Chondrocyte (in vitro differentiated cells): ENCODE results near the gene C4orf46. TPM values are rescaled to one million over a fixed set of nuclear protein-coding genes. Genes with fewer than 3 reads are reported as not detected.
A peak's percentile ranks its signal among the peaks of the same experiment; 100 is the strongest.
"Not testable (repeated sequence)": the region's sequence is repeated elsewhere in the genome, so short reads cannot be mapped to it uniquely, and the experiment has no call there.

ENCODE experiments used
- DNase-seq: peaks from one replicate; pipeline ENCODE4 v3.0.0; 2021; ENCODE audit warnings: mixed read lengths, low spot score
- H3K27ac Mint-ChIP-seq: one replicate; pipeline ENCODE4 v1.8.0; 2021; ENCODE audit warnings: mild to moderate bottlenecking, moderate library complexity, mixed read lengths; ENCODE audit not compliant: unreplicated experiment
- H3K27me3 Mint-ChIP-seq: 2 replicates; pipeline ENCODE4 v1.8.0; 2021; ENCODE audit warnings: low read depth, mixed read lengths
- H3K36me3 Mint-ChIP-seq: 2 replicates; pipeline ENCODE4 v1.8.0; 2021; ENCODE audit warnings: low read depth, mixed read lengths
- H3K4me1 Mint-ChIP-seq: 2 replicates; pipeline ENCODE4 v1.8.0; 2021; ENCODE audit warnings: low read depth, mild to moderate bottlenecking, mixed read lengths
- H3K4me3 Mint-ChIP-seq: one replicate; pipeline ENCODE4 v1.8.0; 2021; ENCODE audit warnings: mild to moderate bottlenecking, moderate library complexity, mixed read lengths; ENCODE audit not compliant: unreplicated experiment
- H3K9me3 Mint-ChIP-seq: 2 replicates; pipeline ENCODE4 v1.8.0; 2021; ENCODE audit warnings: low read depth, mixed read lengths
- CTCF ChIP-seq: fragments of 200-600 bp; sonication (generic); IDR thresholded peaks from 2 replicates; pipeline ENCODE4 v1.5.0; 2021; ENCODE audit warnings: antibody characterized with exemption, mild to moderate bottlenecking, moderate library complexity
- total RNA-seq: library from RNA; stranded (reverse); gene quantifications from 3 replicates; pipeline ENCODE4 v1.2.1, GENCODE V29; 2021

The C4orf46 gene
- total RNA-seq, 1 donor from 2014 or later = 7.5 TPM

GRCh38 chr4:158667651-158668198 lies 4.0 kb downstream of the C4orf46 start:
- Mint-ChIP-seq H3K4me1 (peaks cover 21% of the 10 kb centered on the region), H3K9me3 (no peaks in the 10 kb centered on the region), H3K27ac (no peak overlapping the region), H3K27me3 (no peaks in the 10 kb centered on the region), H3K4me3 (no peak overlapping the region), H3K36me3 (peaks cover 3% of the 10 kb centered on the region)
- peak; percentile 78 for TF ChIP-seq CTCF
- no peak for DNase-seq

GRCh38 chr4:158666892-158667291 lies 4.8 kb downstream of the C4orf46 start:
- Mint-ChIP-seq H3K4me1 (peaks cover 13% of the 10 kb centered on the region), H3K4me3 (no peak overlapping the region), H3K27ac (no peak overlapping the region), H3K9me3 (no peaks in the 10 kb centered on the region), H3K27me3 (no peaks in the 10 kb centered on the region), H3K36me3 (peaks cover 3% of the 10 kb centered on the region)
- TF ChIP-seq CTCF = no peak
- no peak for DNase-seq

GRCh38 chr4:158664806-158665205 lies 6.9 kb downstream of the C4orf46 start:
- no peak for DNase-seq

GRCh38 chr4:158663707-158664625 lies 7.7 kb downstream of the C4orf46 start:
- H3K9me3 Mint-ChIP-seq, H3K27me3 Mint-ChIP-seq, DNase-seq, H3K36me3 Mint-ChIP-seq, H3K4me3 Mint-ChIP-seq, H3K4me1 Mint-ChIP-seq, H3K27ac Mint-ChIP-seq: not testable (repeated sequence)

More at GRCh38 chr4:158664806-158665205, 6.9 kb downstream of the C4orf46 start:
- Mint-ChIP-seq H3K9me3 (no peaks in the 10 kb centered on the region), H3K27ac (no peak overlapping the region), H3K27me3 (no peaks in the 10 kb centered on the region), H3K4me1 (peaks cover 3% of the 10 kb centered on the region), H3K4me3 (no peak overlapping the region), H3K36me3 (peaks cover 3% of the 10 kb centered on the region)
- TF ChIP-seq CTCF = no peak

- not testable (repeated sequence) for H3K4me1 Mint-ChIP-seq, H3K9me3 Mint-ChIP-seq, H3K27me3 Mint-ChIP-seq, H3K4me3 Mint-ChIP-seq, DNase-seq, H3K27ac Mint-ChIP-seq, H3K36me3 Mint-ChIP-seq
These were observed 8.4 kb downstream of the C4orf46 start for GRCh38 chr4:158663255-158663654.

GRCh38 chr4:158657291-158657690 lies 14.4 kb downstream of the C4orf46 start:
- peak; percentile 86 for DNase-seq
- Mint-ChIP-seq H3K4me1 (peaks cover 4% of the 10 kb centered on the region), H3K36me3 (no peaks in the 10 kb centered on the region), H3K27ac (no peak overlapping the region), H3K9me3 (no peaks in the 10 kb centered on the region), H3K4me3 (no peak overlapping the region), H3K27me3 (peaks cover 4% of the 10 kb centered on the region)
- TF ChIP-seq CTCF = no peak
